Neuronal stem cell (in vitro differentiated cells): ENCODE results near the gene PLOD3.
A peak's percentile ranks its signal among the peaks of the same experiment; 100 is the strongest.

Experiments
- DNase-seq: peaks from one replicate; pipeline ENCODE4 v3.0.0-alpha.2; 2013; ENCODE audit warnings: low spot score
- H2AFZ ChIP-seq: one replicate; pipeline ENCODE4 v1.6.1; 2013; ENCODE audit warnings: mild to moderate bottlenecking, low read length, inconsistent platforms
- H2AK5ac ChIP-seq: 2 replicates; pipeline ENCODE4 v1.6.1; 2013; ENCODE audit warnings: low read depth, mild to moderate bottlenecking, inconsistent platforms, low read length, moderate library complexity, mixed read lengths
- H2BK120ac ChIP-seq: 2 replicates; pipeline ENCODE4 v1.6.1; 2013; ENCODE audit warnings: low read depth, mild to moderate bottlenecking, inconsistent platforms, low read length, moderate library complexity, mixed read lengths
- H2BK12ac ChIP-seq: one replicate; pipeline ENCODE4 v1.6.1; 2013; ENCODE audit warnings: low read length, inconsistent platforms
- H2BK15ac ChIP-seq: 2 replicates; pipeline ENCODE4 v1.6.1; 2013; ENCODE audit warnings: mild to moderate bottlenecking, low read length, inconsistent platforms, mixed read lengths
- H2BK5ac ChIP-seq: one replicate; pipeline ENCODE4 v1.6.1; 2013; ENCODE audit warnings: inconsistent platforms, mild to moderate bottlenecking, low read length, moderate library complexity
- H3K14ac ChIP-seq: one replicate; pipeline ENCODE4 v1.6.1; 2013; ENCODE audit warnings: low read length, inconsistent platforms
- H3K18ac ChIP-seq: 2 replicates; pipeline ENCODE4 v1.6.1; 2013; ENCODE audit warnings: low read length, inconsistent platforms
- H3K23ac ChIP-seq: 2 replicates; pipeline ENCODE4 v1.6.1; 2013; ENCODE audit warnings: low read depth, mild to moderate bottlenecking, mixed read lengths, low read length, inconsistent platforms; ENCODE audit not compliant: poor library complexity
- H3K27ac ChIP-seq: replicated peaks from 3 replicates; pipeline ENCODE4 v1.5.1; 2013; ENCODE audit warnings: low read length, inconsistent platforms
- H3K27me3 ChIP-seq, 3 experiments: 2 replicates each; pipeline ENCODE4 v1.6.1; 2013; ENCODE audit warnings: low read length in 3 of 3, mild to moderate bottlenecking in 2 of 3, inconsistent platforms in 1 of 3, low read depth in 1 of 3, mixed read lengths in 1 of 3, moderate library complexity in 1 of 3; ENCODE audit not compliant: control insufficient read depth in 3 of 3, insufficient read depth in 3 of 3
- H3K36me3 ChIP-seq, 2 donors: replicated peaks in 1 of 2; 2 replicates each; pipeline ENCODE4 v1.6.1; 2013; ENCODE audit warnings: low read length in 2 of 2; ENCODE audit not compliant: control insufficient read depth in 2 of 2, insufficient read depth in 2 of 2
- H3K4ac ChIP-seq: 2 replicates; pipeline ENCODE4 v1.6.1; 2013; ENCODE audit warnings: inconsistent platforms, mild to moderate bottlenecking, low read length, moderate library complexity
- H3K4me1 ChIP-seq, 2 donors: 1 replicate in 1 of 2; 2 replicates in 1 of 2; pipeline ENCODE4 v1.6.1; 2013; ENCODE audit warnings: low read length in 2 of 2, low read depth in 1 of 2; ENCODE audit not compliant: control insufficient read depth in 2 of 2, insufficient read depth in 1 of 2
- H3K4me2 ChIP-seq: one replicate; pipeline ENCODE4 v1.6.1; 2013; ENCODE audit warnings: mild to moderate bottlenecking, low read length, inconsistent platforms; ENCODE audit not compliant: insufficient read depth, poor library complexity, severe bottlenecking
- H3K4me3 ChIP-seq, 2 donors: 2 replicates each; pipeline ENCODE4 v1.5.1; 2013; ENCODE audit warnings: low read length in 2 of 2, mild to moderate bottlenecking in 2 of 2, inconsistent platforms in 1 of 2, moderate library complexity in 1 of 2
- H3K79me1 ChIP-seq: one replicate; pipeline ENCODE4 v1.6.1; 2013; ENCODE audit warnings: low read depth, mild to moderate bottlenecking, inconsistent platforms, low read length, moderate library complexity
- H3K9ac ChIP-seq: one replicate; pipeline ENCODE4 v1.6.1; 2013; ENCODE audit warnings: mild to moderate bottlenecking, low read depth, low read length, inconsistent platforms; ENCODE audit not compliant: poor library complexity
- H3K9me3 ChIP-seq, 2 donors: replicated peaks in 1 of 2; 2 replicates each; pipeline versions ENCODE3 to v1.6.1; 2013; ENCODE audit warnings: low read length in 2 of 2, mild to moderate bottlenecking in 2 of 2, inconsistent platforms in 1 of 2, low read depth in 1 of 2, mixed read lengths in 1 of 2, moderate library complexity in 1 of 2; ENCODE audit not compliant: control insufficient read depth in 2 of 2, insufficient read depth in 1 of 2
- H4K8ac ChIP-seq: one replicate; pipeline ENCODE4 v1.6.1; 2013; ENCODE audit warnings: low read depth, mild to moderate bottlenecking, inconsistent platforms, low read length, moderate library complexity
- H4K91ac ChIP-seq: one replicate; pipeline ENCODE4 v1.6.1; 2013; ENCODE audit warnings: low read length, low read depth, mild to moderate bottlenecking, inconsistent platforms; ENCODE audit not compliant: poor library complexity
- WGBS, 2 donors: extraction: QIAGEN DNeasy Blood & Tissue Kit; methylation state at CpG; one replicate each; pipeline ENCODE4 v1.1.7; 2013; ENCODE audit warnings: missing lambda C conversion rate in 2 of 2, mixed read lengths in 1 of 2; ENCODE audit not compliant: insufficient read length in 2 of 2, insufficient replicate concordance in 1 of 2; ENCODE audit errors: extremely low coverage in 2 of 2; 5-methylcytosine and 5-hydroxymethylcytosine counted together

The PLOD3 gene

GRCh38 chr7:101232141-101232850, 14.9 kb upstream of the PLOD3 start:
- Histone ChIP-seq H3K14ac (peak overlapping the region; percentile 82), H4K91ac (no peak overlapping the region), H3K79me1 (no peaks in the 10 kb centered on the region), H2AFZ (no peak overlapping the region), H2BK5ac (no peak overlapping the region), H3K9me3 (no peaks in the 10 kb centered on the region), H2AK5ac (no peak overlapping the region), H3K4ac (no peak overlapping the region), H3K4me3 (peak overlapping the region in 1 of 2 donors; percentile 58), H3K4me2 (peak overlapping the region; percentile 83), H3K4me1 (peaks cover 0 to 2% of the 10 kb centered on the region in 2 donors), H2BK12ac (no peak overlapping the region), H3K27me3 (peaks cover 0 to 3% (median 0%) of the 10 kb centered on the region in 3 experiments), H3K36me3 (peaks cover under 1 to 12% of the 10 kb centered on the region in 2 donors), H3K23ac (peak overlapping the region; percentile 98), H3K27ac (no peak overlapping the region), H3K18ac (peak overlapping the region; percentile 91), H4K8ac (peak overlapping the region; percentile 43), H2BK120ac (no peak overlapping the region), H2BK15ac (no peak overlapping the region), H3K9ac (no peak overlapping the region)
- WGBS, 2 donors: no CpG with 5 or more reads among the region's 52 CpGs
- no peak for DNase-seq

GRCh38 chr7:101231644-101232043, 14.3 kb upstream of the PLOD3 start:
- Histone ChIP-seq H3K23ac (no peak overlapping the region), H2BK15ac (no peak overlapping the region), H2BK120ac (no peak overlapping the region), H2AFZ (no peak overlapping the region), H2BK12ac (no peak overlapping the region), H3K9me3 (no peaks in the 10 kb centered on the region), H3K27me3 (peaks cover 0 to 3% (median 0%) of the 10 kb centered on the region in 3 experiments), H3K4me2 (peak overlapping the region; percentile 83), H3K14ac (no peak overlapping the region), H3K36me3 (peaks cover 2 to 6% of the 10 kb centered on the region in 2 donors), H4K91ac (no peak overlapping the region), H3K18ac (no peak overlapping the region), H3K9ac (no peak overlapping the region), H4K8ac (no peak overlapping the region), H3K4ac (no peak overlapping the region), H3K79me1 (no peaks in the 10 kb centered on the region), H3K4me1 (peaks cover 0 to 2% of the 10 kb centered on the region in 2 donors), H2AK5ac (no peak overlapping the region), H3K4me3 (peak overlapping the region in 1 of 2 donors; percentile 42), H2BK5ac (no peak overlapping the region), H3K27ac (no peak overlapping the region)
- no peak for DNase-seq
- no CpG with 5 or more reads among the region's 7 CpGs for WGBS, 2 donors

- Histone ChIP-seq H2BK15ac (no peak overlapping the region), H3K79me1 (peaks cover 3% of the 10 kb centered on the region), H3K9me3 (no peaks in the 10 kb centered on the region)
Measured at GRCh38 chr7:101226721-101227120, 9.3 kb upstream of the PLOD3 start.

GRCh38 chr7:101225650-101226049, 8.3 kb upstream of the PLOD3 start:
- no peak overlapping the region for H3K9ac ChIP-seq
- H3K4me3 ChIP-seq: no peak overlapping the region
- no peaks in the 10 kb centered on the region for H3K27me3 ChIP-seq
- no peak overlapping the region for H2BK5ac ChIP-seq
- H3K14ac ChIP-seq: no peak overlapping the region
- H4K8ac ChIP-seq: no peak overlapping the region
- no peak overlapping the region for H3K27ac ChIP-seq
- no peak overlapping the region for H4K91ac ChIP-seq
- H2AK5ac ChIP-seq: no peak overlapping the region
- no peaks in the 10 kb centered on the region for H3K4me1 ChIP-seq
- no peak overlapping the region for H2BK12ac ChIP-seq
- no peak overlapping the region for H3K23ac ChIP-seq
- H2BK15ac ChIP-seq: no peak overlapping the region
- DNase-seq: no peak
- peaks cover 12 to 31% of the 10 kb centered on the region in 2 donors for H3K36me3 ChIP-seq
- no CpG with 5 or more reads among the region's 6 CpGs for WGBS, 2 donors
- no peak overlapping the region for H3K4me2 ChIP-seq
- H3K4ac ChIP-seq: no peak overlapping the region
- no peaks in the 10 kb centered on the region for H3K9me3 ChIP-seq
- H3K79me1 ChIP-seq: peaks cover 3% of the 10 kb centered on the region
- no peak overlapping the region for H2AFZ ChIP-seq
- no peak overlapping the region for H2BK120ac ChIP-seq
- H3K18ac ChIP-seq: no peak overlapping the region

More at GRCh38 chr7:101226721-101227120, 9.3 kb upstream of the PLOD3 start:
- Histone ChIP-seq H3K4me1 (no peaks in the 10 kb centered on the region), H2AK5ac (no peak overlapping the region), H3K27ac (no peak overlapping the region), H2BK120ac (no peak overlapping the region), H3K9ac (no peak overlapping the region), H3K4me2 (no peak overlapping the region), H2BK12ac (no peak overlapping the region), H4K91ac (no peak overlapping the region), H3K23ac (no peak overlapping the region), H3K36me3 (peaks cover 12 to 31% of the 10 kb centered on the region in 2 donors), H3K27me3 (no peaks in the 10 kb centered on the region), H2BK5ac (no peak overlapping the region), H3K4ac (no peak overlapping the region), H2AFZ (no peak overlapping the region), H3K4me3 (no peak overlapping the region), H3K14ac (no peak overlapping the region), H4K8ac (no peak overlapping the region), H3K18ac (no peak overlapping the region)
- no peak for DNase-seq
- WGBS, 2 donors: no CpG with 5 or more reads among the region's 9 CpGs
